22Rv1 (cell line): Measurements from ENCODE around the gene DNAAF8.

Source experiments
- H3K27ac ChIP-seq: fragments of 450-650 bp; 2 replicates; pipeline ENCODE4 v1.5.1; 2017
- CTCF ChIP-seq: fragments of 450-650 bp; IDR thresholded peaks from 2 replicates; pipeline ENCODE4 v1.5.1; 2017; ENCODE audit warnings: mild to moderate bottlenecking
- ZFX ChIP-seq: fragments of 450-650 bp; IDR thresholded peaks from 2 replicates; pipeline ENCODE4 v1.6.1; 2017; ENCODE audit warnings: antibody characterized with exemption, borderline replicate concordance

The DNAAF8 gene

GRCh38 chr16:4713663-4714501 is 20.5 kb upstream of the DNAAF8 start:
- TF ChIP-seq CTCF = no peak
- H3K27ac ChIP-seq = no peak overlapping the region

GRCh38 chr16:4714996-4715395 is 19.3 kb upstream of the DNAAF8 start:
- H3K27ac ChIP-seq = no peak overlapping the region

GRCh38 chr16:4718466-4718865 is 15.9 kb upstream of the DNAAF8 start:
- no peak overlapping the region for H3K27ac ChIP-seq
- TF ChIP-seq CTCF = no peak

More at GRCh38 chr16:4714996-4715395, 19.3 kb upstream of the DNAAF8 start:
- TF ChIP-seq CTCF (no peak), ZFX (no peak)

GRCh38 chr16:4723071-4723767 is 11.1 kb upstream of the DNAAF8 start:
- TF ChIP-seq CTCF = no peak
- TF ChIP-seq ZFX = no peak

GRCh38 chr16:4724661-4725270 is 9.6 kb upstream of the DNAAF8 start:
- TF ChIP-seq ZFX (no peak), CTCF (no peak)
- H3K27ac ChIP-seq = no peak overlapping the region

More at GRCh38 chr16:4723071-4723767, 11.1 kb upstream of the DNAAF8 start:
- H3K27ac ChIP-seq = no peak overlapping the region

GRCh38 chr16:4726616-4727015 is 7.7 kb upstream of the DNAAF8 start:
- no peak overlapping the region for H3K27ac ChIP-seq
- no peak for TF ChIP-seq ZFX
- TF ChIP-seq CTCF = no peak

GRCh38 chr16:4728676-4729075 is 5.7 kb upstream of the DNAAF8 start:
- no peak overlapping the region for H3K27ac ChIP-seq
- no peak for TF ChIP-seq ZFX
- TF ChIP-seq CTCF = no peak
